A549 (cell line): Measurements from ENCODE around the gene SERPINA10. TPM values are rescaled to one million over a fixed set of nuclear protein-coding genes. Genes with fewer than 3 reads are reported as not detected.

Source experiments
- ATAC-seq, 2 experiments: fragments of 200-7000 bp in 1 of 2; fragments of >200 bp in 1 of 2; cut with Nextera tagmentation in 1 of 2; cut with Tn5 transposase in 1 of 2; 3 replicates each; pipeline versions ENCODE4 v1.8.0 to v1.9.1; 2018 to 2020; ENCODE audit warnings: mild to moderate bottlenecking in 1 of 2, moderate library complexity in 1 of 2
- CTCF ChIA-PET: fragments of 300-600 bp; sonication (Branson Sonifier 250); formaldehyde crosslinking; extraction: SDS; loops from one replicate; lab custom pipeline; 2021; ENCODE audit warnings: antibody characterized with exemption, inconsistent platforms; lab: Yijun Ruan, JAX
- POLR2A ChIA-PET: fragments of 350-600 bp; formaldehyde crosslinking; extraction: SDS; loops from one replicate; lab custom pipeline; 2021; ENCODE audit warnings: antibody characterized with exemption, inconsistent platforms; lab: Yijun Ruan, JAX
- DNase-seq, 2 experiments: peaks; one replicate each; pipeline versions ENCODE4 v3.0.0 to v3.0.0-alpha.2; 2011 to 2016; ENCODE audit warnings: low read depth in 1 of 2, low spot score in 1 of 2
- FAIRE-seq: peaks from 2 replicates; lab custom pipeline; 2011; peaks lifted over from hg19 to GRCh38; lab: Jason Lieb, UNC
- H3K27ac ChIP-seq, 2 experiments: fragments of >200 bp; sonication (Bioruptor Twin); formaldehyde crosslinking; 3 replicates each; pipeline ENCODE4 v1.5.1; 2016 to 2017
- H3K4me1 ChIP-seq: fragments of >200 bp; sonication (Bioruptor Twin); formaldehyde crosslinking; 3 replicates; pipeline ENCODE4 v1.6.1; 2016
- H3K4me2 ChIP-seq: fragments of >200 bp; sonication (Bioruptor Twin); formaldehyde crosslinking; 3 replicates; pipeline ENCODE4 v1.6.1; 2016
- H3K4me3 ChIP-seq: fragments of >200 bp; sonication (Bioruptor Twin); formaldehyde crosslinking; 3 replicates; pipeline ENCODE4 v1.5.1; 2016
- H3K9me3 ChIP-seq: fragments of >200 bp; sonication (Bioruptor Twin); formaldehyde crosslinking; 3 replicates; pipeline ENCODE4 v1.6.1; 2016
- FOSL2 ChIP-seq, 2 experiments: fragments of 450-650 bp in 1 of 2; fragments of >200 bp in 1 of 2; sonication (Bioruptor Twin) in 1 of 2; formaldehyde crosslinking; IDR thresholded peaks; 2 replicates each; pipeline versions ENCODE4 v1.5.0 to v1.6.1; 2016 to 2020; ENCODE audit warnings: mild to moderate bottlenecking in 1 of 2, moderate library complexity in 1 of 2
- FOXS1 ChIP-seq: fragments of 250-450 bp; sonication (Bioruptor Pico); IDR thresholded peaks from 2 replicates; pipeline ENCODE4 v1.5.0; 2020; ENCODE audit warnings: mild to moderate bottlenecking, moderate library complexity
- HDAC2 ChIP-seq: fragments of 200-600 bp; sonication (generic); IDR thresholded peaks from 2 replicates; pipeline ENCODE4 v1.6.1; 2016
- HEYL ChIP-seq: fragments of 250-450 bp; sonication (Bioruptor Pico); IDR thresholded peaks from 2 replicates; pipeline ENCODE4 v1.8.0; 2021; ENCODE audit warnings: mild to moderate bottlenecking, moderate library complexity
- HOXB5 ChIP-seq: fragments of 250-450 bp; sonication (Bioruptor Pico); IDR thresholded peaks from 2 replicates; pipeline ENCODE4 v1.5.0; 2020; ENCODE audit warnings: mild to moderate bottlenecking, moderate library complexity
- JUN ChIP-seq, 2 experiments: fragments of >200 bp; sonication (Bioruptor Twin); formaldehyde crosslinking; IDR thresholded peaks; 2 replicates in 1 of 2; 3 replicates in 1 of 2; pipeline ENCODE4 v1.6.1; 2016 to 2017
- JUNB ChIP-seq: fragments of >200 bp; sonication (Bioruptor Twin); formaldehyde crosslinking; IDR thresholded peaks from 2 replicates; pipeline ENCODE4 v1.6.1; 2016
- MAFK ChIP-seq: fragments of 450-650 bp; IDR thresholded peaks from 2 replicates; pipeline ENCODE4 v1.6.1; 2014; ENCODE audit not compliant: partially characterized antibody
- MAZ ChIP-seq: fragments of 150-350 bp; IDR thresholded peaks from 2 replicates; pipeline ENCODE4 v1.6.1; 2014; ENCODE audit warnings: antibody characterized with exemption, low read depth, low read length, borderline replicate concordance
- NR3C1 ChIP-seq: fragments of >200 bp; sonication (Bioruptor Twin); formaldehyde crosslinking; IDR thresholded peaks from 3 replicates; pipeline ENCODE4 v1.6.1; 2017
- RCOR1 ChIP-seq: fragments of 150-350 bp; IDR thresholded peaks from 2 replicates; pipeline ENCODE4 v1.6.1; 2014; ENCODE audit warnings: antibody characterized with exemption, low read length, low read depth
- RFX5 ChIP-seq: fragments of 450-650 bp; IDR thresholded peaks from 2 replicates; pipeline ENCODE4 v1.7.1; 2014; ENCODE audit warnings: antibody characterized with exemption, mild to moderate bottlenecking, moderate library complexity
- RNF2 ChIP-seq: fragments of 200-600 bp; sonication (generic); IDR thresholded peaks from 2 replicates; pipeline ENCODE4 v1.6.1; 2016; ENCODE audit warnings: low read depth, mild to moderate bottlenecking, antibody characterized with exemption, moderate library complexity, borderline replicate concordance
- SMC3 ChIP-seq: fragments of >200 bp; sonication (Bioruptor Twin); formaldehyde crosslinking; IDR thresholded peaks from 3 replicates; pipeline ENCODE4 v1.6.1; 2018; ENCODE audit warnings: inconsistent platforms
- ZC3H11A ChIP-seq: fragments of 450-650 bp; IDR thresholded peaks from 2 replicates; pipeline ENCODE4 v1.6.1; 2014; ENCODE audit warnings: antibody characterized with exemption, mild to moderate bottlenecking
- WGBS: methylation state at CpG from one replicate; pipeline ENCODE4 v1.1.6; 2017; ENCODE audit errors: missing lambda C conversion rate; 5-methylcytosine and 5-hydroxymethylcytosine counted together
- polyA plus RNA-seq, 4 experiments: library from polyadenylated mRNA; depleted of rRNA in 3 of 4; stranded (reverse); fragments of >200 nt; fragmentation: RNase III in 1 of 4; extraction: RNeasy Plus Mini Kit Qiagen cat#74134 plus additional on column Dnase treatment in 1 of 4; gene quantifications; 2 replicates in 3 of 4; 3 replicates in 1 of 4; pipeline ENCODE4 v1.2.3, GENCODE V29; 2011 to 2017
- TF ChIP-seq, protein P1 (sequence below): IDR thresholded peaks from 2 replicates; pipeline ENCODE4 v1.6.1; 2012
- TF ChIP-seq, protein P2 (sequence below): fragments of >200 bp; sonication (Bioruptor Twin); formaldehyde crosslinking; IDR thresholded peaks from 3 replicates; pipeline ENCODE4 v1.5.1; 2016
- TF ChIP-seq, protein P3 (sequence below): fragments of 200-600 bp; sonication (generic); IDR thresholded peaks from 2 replicates; pipeline ENCODE4 v1.6.1; 2016; ENCODE audit warnings: antibody characterized with exemption, mild to moderate bottlenecking, moderate library complexity

SERPINA10 gene
- polyA plus RNA-seq, 2 of the 4 experiments (the other 2 are of a cell fraction): 0.03 to 0.04 TPM

DNA sequence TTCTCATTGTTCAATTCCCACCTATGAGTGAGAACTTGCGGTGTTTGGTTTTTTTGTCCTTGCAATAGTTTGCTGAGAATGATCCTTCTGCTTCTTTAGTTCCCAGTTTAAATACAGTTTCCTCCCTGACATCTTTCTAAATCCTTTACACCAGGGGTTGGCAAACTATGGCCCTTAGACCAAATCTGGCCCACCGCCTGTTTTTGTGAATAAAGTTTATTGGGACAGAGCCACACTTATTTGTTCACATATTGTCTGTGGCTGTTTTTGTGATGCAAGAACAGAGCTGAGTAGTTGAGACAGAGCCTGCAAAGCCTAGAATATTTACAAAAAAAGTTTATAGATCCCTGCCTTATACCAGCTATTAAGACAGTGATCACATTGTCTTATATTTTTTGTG is 53.7 kb downstream of the SERPINA10 start:
- Histone ChIP-seq H3K4me2 (no peak overlapping the region), H3K27ac (no peak overlapping the region), H3K9me3 (no peaks in the 10 kb centered on the region), H3K4me1 (no peaks in the 10 kb centered on the region), H3K4me3 (no peak overlapping the region)
- 66% methylated on average over 2 of the region's 2 CpGs for WGBS
- ATAC-seq (no peak), FAIRE-seq (no peak), DNase-seq (no peak)
- ChIA-PET CTCF (no interaction called here), POLR2A (no interaction called here)
- TF ChIP-seq JUN (IDR thresholded peaks at IDR 0.05) (no peak), ZC3H11A (no peak), SMC3 (no peak), RCOR1 (no peak), RNF2 (no peak), MAZ (no peak), JUNB (no peak), HDAC2 (no peak), FOSL2 (IDR thresholded peaks at IDR 0.05) (no peak), FOSL2 (CRISPR knock-in tag; IDR thresholded peaks at IDR 0.05) (no peak), HEYL (CRISPR knock-in tag) (no peak), NR3C1 (no peak)
- TF ChIP-seq, protein P1, sequence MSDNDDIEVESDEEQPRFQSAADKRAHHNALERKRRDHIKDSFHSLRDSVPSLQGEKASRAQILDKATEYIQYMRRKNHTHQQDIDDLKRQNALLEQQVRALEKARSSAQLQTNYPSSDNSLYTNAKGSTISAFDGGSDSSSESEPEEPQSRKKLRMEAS: no peak
- TF ChIP-seq, protein P2, sequence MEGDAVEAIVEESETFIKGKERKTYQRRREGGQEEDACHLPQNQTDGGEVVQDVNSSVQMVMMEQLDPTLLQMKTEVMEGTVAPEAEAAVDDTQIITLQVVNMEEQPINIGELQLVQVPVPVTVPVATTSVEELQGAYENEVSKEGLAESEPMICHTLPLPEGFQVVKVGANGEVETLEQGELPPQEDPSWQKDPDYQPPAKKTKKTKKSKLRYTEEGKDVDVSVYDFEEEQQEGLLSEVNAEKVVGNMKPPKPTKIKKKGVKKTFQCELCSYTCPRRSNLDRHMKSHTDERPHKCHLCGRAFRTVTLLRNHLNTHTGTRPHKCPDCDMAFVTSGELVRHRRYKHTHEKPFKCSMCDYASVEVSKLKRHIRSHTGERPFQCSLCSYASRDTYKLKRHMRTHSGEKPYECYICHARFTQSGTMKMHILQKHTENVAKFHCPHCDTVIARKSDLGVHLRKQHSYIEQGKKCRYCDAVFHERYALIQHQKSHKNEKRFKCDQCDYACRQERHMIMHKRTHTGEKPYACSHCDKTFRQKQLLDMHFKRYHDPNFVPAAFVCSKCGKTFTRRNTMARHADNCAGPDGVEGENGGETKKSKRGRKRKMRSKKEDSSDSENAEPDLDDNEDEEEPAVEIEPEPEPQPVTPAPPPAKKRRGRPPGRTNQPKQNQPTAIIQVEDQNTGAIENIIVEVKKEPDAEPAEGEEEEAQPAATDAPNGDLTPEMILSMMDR: no peak
- TF ChIP-seq, protein P3, sequence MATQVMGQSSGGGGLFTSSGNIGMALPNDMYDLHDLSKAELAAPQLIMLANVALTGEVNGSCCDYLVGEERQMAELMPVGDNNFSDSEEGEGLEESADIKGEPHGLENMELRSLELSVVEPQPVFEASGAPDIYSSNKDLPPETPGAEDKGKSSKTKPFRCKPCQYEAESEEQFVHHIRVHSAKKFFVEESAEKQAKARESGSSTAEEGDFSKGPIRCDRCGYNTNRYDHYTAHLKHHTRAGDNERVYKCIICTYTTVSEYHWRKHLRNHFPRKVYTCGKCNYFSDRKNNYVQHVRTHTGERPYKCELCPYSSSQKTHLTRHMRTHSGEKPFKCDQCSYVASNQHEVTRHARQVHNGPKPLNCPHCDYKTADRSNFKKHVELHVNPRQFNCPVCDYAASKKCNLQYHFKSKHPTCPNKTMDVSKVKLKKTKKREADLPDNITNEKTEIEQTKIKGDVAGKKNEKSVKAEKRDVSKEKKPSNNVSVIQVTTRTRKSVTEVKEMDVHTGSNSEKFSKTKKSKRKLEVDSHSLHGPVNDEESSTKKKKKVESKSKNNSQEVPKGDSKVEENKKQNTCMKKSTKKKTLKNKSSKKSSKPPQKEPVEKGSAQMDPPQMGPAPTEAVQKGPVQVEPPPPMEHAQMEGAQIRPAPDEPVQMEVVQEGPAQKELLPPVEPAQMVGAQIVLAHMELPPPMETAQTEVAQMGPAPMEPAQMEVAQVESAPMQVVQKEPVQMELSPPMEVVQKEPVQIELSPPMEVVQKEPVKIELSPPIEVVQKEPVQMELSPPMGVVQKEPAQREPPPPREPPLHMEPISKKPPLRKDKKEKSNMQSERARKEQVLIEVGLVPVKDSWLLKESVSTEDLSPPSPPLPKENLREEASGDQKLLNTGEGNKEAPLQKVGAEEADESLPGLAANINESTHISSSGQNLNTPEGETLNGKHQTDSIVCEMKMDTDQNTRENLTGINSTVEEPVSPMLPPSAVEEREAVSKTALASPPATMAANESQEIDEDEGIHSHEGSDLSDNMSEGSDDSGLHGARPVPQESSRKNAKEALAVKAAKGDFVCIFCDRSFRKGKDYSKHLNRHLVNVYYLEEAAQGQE: no peak

DNA sequence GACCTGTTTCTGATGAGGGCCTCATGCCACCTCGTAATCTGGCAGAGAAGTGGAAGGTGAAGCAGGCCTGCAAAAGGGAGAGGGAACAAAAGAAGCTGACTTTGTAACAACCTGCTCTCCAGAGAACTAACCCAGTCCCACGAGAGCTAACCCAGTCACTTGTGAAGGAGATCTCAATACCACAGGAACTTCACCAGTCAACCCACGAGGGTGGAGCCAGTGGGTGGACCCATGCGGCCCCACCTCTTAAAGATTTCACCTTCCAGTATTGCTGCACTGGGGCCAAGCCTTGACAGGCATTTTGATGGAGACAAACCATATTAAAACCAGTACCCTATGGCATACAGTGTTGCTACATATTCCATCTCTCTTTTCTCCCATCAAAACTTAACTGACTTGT is 55.1 kb downstream of the SERPINA10 start:
- CTCF ChIA-PET: no interaction called here
- FAIRE-seq (no peak), DNase-seq (no peak), ATAC-seq (no peak)
- no peak overlapping the region for H3K27ac ChIP-seq
- POLR2A ChIA-PET: no interaction called here
- no peaks in the 10 kb centered on the region for H3K4me1 ChIP-seq
- TF ChIP-seq RFX5 (no peak), HOXB5 (CRISPR knock-in tag) (no peak), FOXS1 (no peak)
- TF ChIP-seq, all 56 proteins: peak for 0
- Histone ChIP-seq H3K4me2 (no peak overlapping the region), H3K4me3 (no peak overlapping the region), H3K9me3 (no peaks in the 10 kb centered on the region)
- WGBS: 15% methylated on average over 4 of the region's 4 CpGs

DNA sequence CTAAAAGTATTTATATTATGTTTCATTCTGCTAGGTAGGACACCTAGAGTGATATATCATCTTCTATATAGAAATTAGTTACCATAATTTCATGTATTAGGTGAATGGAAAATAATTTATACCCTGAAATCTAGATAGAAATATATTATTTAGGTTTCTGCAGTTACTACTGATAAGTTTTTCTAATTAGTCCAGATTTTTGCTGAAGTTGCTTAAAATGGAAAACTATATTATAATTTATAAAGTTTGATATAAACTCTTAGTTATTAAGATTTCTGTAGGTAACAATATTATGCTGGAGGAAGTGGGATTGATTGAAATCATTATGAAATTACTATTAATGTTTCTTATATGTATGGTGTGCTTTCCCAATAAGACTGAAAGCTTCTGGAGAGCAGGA is 56.0 kb downstream of the SERPINA10 start:
- ChIA-PET POLR2A (no interaction called here), CTCF (no interaction called here)
- Histone ChIP-seq H3K9me3 (no peaks in the 10 kb centered on the region), H3K4me2 (no peak overlapping the region), H3K27ac (no peak overlapping the region), H3K4me3 (no peak overlapping the region), H3K4me1 (no peaks in the 10 kb centered on the region)
- no peak for ATAC-seq
- TF ChIP-seq NR3C1 (no peak), MAFK (peak; percentile 31)
- no peak for FAIRE-seq
- DNase-seq: no peak

Other genes starting within 250 kb of the SERPINA10 start
- 161 and 169 TPM in 2 replicates for gene DDX24, start 212.1 kb downstream of the SERPINA10 start, polyA plus RNA-seq (2011; rRNA removed)
- gene DDX24, start 212.1 kb downstream of the SERPINA10 start, polyA plus RNA-seq (2017; fragmentation: RNase III; extraction: RNeasy Plus Mini Kit Qiagen cat#74134 plus additional on column Dnase treatment): 117 to 127 TPM (median 121 TPM) in 3 replicates
- 13.4 and 15.9 TPM in 2 replicates for gene IFI27L1, start 212.0 kb downstream of the SERPINA10 start, polyA plus RNA-seq (2011; rRNA removed)
- gene IFI27L1, start 212.0 kb downstream of the SERPINA10 start, polyA plus RNA-seq (2017; fragmentation: RNase III; extraction: RNeasy Plus Mini Kit Qiagen cat#74134 plus additional on column Dnase treatment): 23.2 to 28.0 TPM (median 27.0 TPM) in 3 replicates
- gene IFI27, start 182.5 kb downstream of the SERPINA10 start, polyA plus RNA-seq (2011; rRNA removed): 1.3 and 2.2 TPM in 2 replicates
- 0.76 to 0.90 TPM (median 0.76 TPM) in 3 replicates for gene IFI27, start 182.5 kb downstream of the SERPINA10 start, polyA plus RNA-seq (2017; fragmentation: RNase III; extraction: RNeasy Plus Mini Kit Qiagen cat#74134 plus additional on column Dnase treatment)
- 20.3 and 26.9 TPM in 2 replicates for gene IFI27L2, start 163.7 kb downstream of the SERPINA10 start, polyA plus RNA-seq (2011; rRNA removed)
- 58.0 to 69.2 TPM (median 64.4 TPM) in 3 replicates for gene IFI27L2, start 163.7 kb downstream of the SERPINA10 start, polyA plus RNA-seq (2017; fragmentation: RNase III; extraction: RNeasy Plus Mini Kit Qiagen cat#74134 plus additional on column Dnase treatment)
- 0.21 and 0.25 TPM in 2 replicates for gene PPP4R4, start 118.9 kb downstream of the SERPINA10 start, polyA plus RNA-seq (2011; rRNA removed)
- gene PPP4R4, start 118.9 kb downstream of the SERPINA10 start, polyA plus RNA-seq (2017; fragmentation: RNase III; extraction: RNeasy Plus Mini Kit Qiagen cat#74134 plus additional on column Dnase treatment): 0.08 to 0.21 TPM (median 0.12 TPM) in 3 replicates
- gene SERPINA6, start 30.1 kb upstream of the SERPINA10 start, polyA plus RNA-seq (2011; rRNA removed): 1.8 and 3.3 TPM in 2 replicates
- gene SERPINA6, start 30.1 kb upstream of the SERPINA10 start, polyA plus RNA-seq (2017; fragmentation: RNase III; extraction: RNeasy Plus Mini Kit Qiagen cat#74134 plus additional on column Dnase treatment): 0.38 to 0.43 TPM (median 0.43 TPM) in 3 replicates
- not detected in 2 replicates for gene SERPINA2, start 73.4 kb upstream of the SERPINA10 start, polyA plus RNA-seq (2011; rRNA removed)
- gene SERPINA2, start 73.4 kb upstream of the SERPINA10 start, polyA plus RNA-seq (2017; fragmentation: RNase III; extraction: RNeasy Plus Mini Kit Qiagen cat#74134 plus additional on column Dnase treatment): not detected in 3 replicates
- 2.2 and 4.1 TPM in 2 replicates for gene SERPINA1, start 95.3 kb upstream of the SERPINA10 start, polyA plus RNA-seq (2011; rRNA removed)
- 0.24 to 0.34 TPM (median 0.26 TPM) in 3 replicates for gene SERPINA1, start 95.3 kb upstream of the SERPINA10 start, polyA plus RNA-seq (2017; fragmentation: RNase III; extraction: RNeasy Plus Mini Kit Qiagen cat#74134 plus additional on column Dnase treatment)
- not detected in 2 replicates for gene SERPINA11, start 159.5 kb upstream of the SERPINA10 start, polyA plus RNA-seq (2011; rRNA removed)
- not detected in 3 replicates for gene SERPINA11, start 159.5 kb upstream of the SERPINA10 start, polyA plus RNA-seq (2017; fragmentation: RNase III; extraction: RNeasy Plus Mini Kit Qiagen cat#74134 plus additional on column Dnase treatment)
- not detected in 2 replicates for gene SERPINA9, start 182.9 kb upstream of the SERPINA10 start, polyA plus RNA-seq (2011; rRNA removed)
- gene SERPINA9, start 182.9 kb upstream of the SERPINA10 start, polyA plus RNA-seq (2017; fragmentation: RNase III; extraction: RNeasy Plus Mini Kit Qiagen cat#74134 plus additional on column Dnase treatment): not detected in 3 replicates
- gene SERPINA12, start 216.2 kb upstream of the SERPINA10 start, polyA plus RNA-seq (2011; rRNA removed): not detected in 2 replicates
- not detected in 3 replicates for gene SERPINA12, start 216.2 kb upstream of the SERPINA10 start, polyA plus RNA-seq (2017; fragmentation: RNase III; extraction: RNeasy Plus Mini Kit Qiagen cat#74134 plus additional on column Dnase treatment)